ENCODE measurements around the gene ZCWPW1. TPM values are rescaled to one million over a fixed set of nuclear protein-coding genes. Genes with fewer than 3 reads are reported as not detected.
"Not testable (repeated sequence)": the region's sequence is repeated elsewhere in the genome, so short reads cannot be mapped to it uniquely, and the experiment has no call there.

The ZCWPW1 gene
- total and polyA plus RNA-seq, 10 of the 15 experiments (the other 5 are each of a cell fraction or from before 2014, with no cell fraction given) = 1.3 to 4.4 (median 3.7) TPM

- TF ChIP-seq ZBTB40 (IDR thresholded peaks at IDR 0.05; ENCODE audit: borderline replicate concordance) (no peak), CUX1 (IDR thresholded peaks at IDR 0.05; ENCODE audit: insufficient replicate concordance, low read depth, low read length) (no peak)
Observed at GRCh38 chr7:100455206-100455605, 26.7 kb upstream of the ZCWPW1 start (continued).

GRCh38 chr7:100453854-100454253 is 25.4 kb upstream of the ZCWPW1 start:
- H4K20me1 ChIP-seq (ENCODE audit: control insufficient read depth, insufficient read depth); H3K27ac ChIP-seq (ENCODE audit: control insufficient read depth, insufficient read depth); H3K4me1 ChIP-seq (ENCODE audit: control insufficient read depth, insufficient read depth, low read length); BruUV-seq (replicated peaks); H3K27me3 ChIP-seq (replicated peaks in 1 of 2; ENCODE audit: control insufficient read depth in 2 of 2, insufficient read depth in 2 of 2, low read length in 1 of 2); H3K4me3 ChIP-seq; H3K9me3 ChIP-seq (replicated peaks; ENCODE audit: control insufficient read depth, insufficient read depth, low read length); H3K9ac ChIP-seq (ENCODE audit: control insufficient read depth, insufficient read depth, low read length); RAD21 ChIA-PET (ENCODE audit: unreplicated experiment); H2AFZ ChIP-seq (ENCODE audit: control insufficient read depth, low read depth, low read length); H3K79me2 ChIP-seq (ENCODE audit: control insufficient read depth, insufficient read depth, low read length); H3K4me2 ChIP-seq (ENCODE audit: control insufficient read depth, insufficient read depth); ATAC-seq; intact Hi-C loops (cut with micrococcal nuclease; ENCODE audit: unreplicated experiment); H3K36me3 ChIP-seq (ENCODE audit: control insufficient read depth in 2 of 2, insufficient read depth in 2 of 2, low read length in 1 of 2); DNase-seq (ENCODE audit: low read depth, low spot score); FAIRE-seq: not testable (repeated sequence)
- CTCF ChIA-PET = interaction anchor here (0.6 to 2.7 kb wide), 5 partner anchors 11 to 106 kb away, joined by 3 to 13 read pairs (median 3); no protein-coding TSS in a partner anchor
- 84% methylated on average over 8 of the region's 8 CpGs for WGBS (ENCODE audit: insufficient coverage, insufficient replicate concordance, low lambda C conversion rate, missing lambda C conversion rate)
- in situ Hi-C loops (cut with MboI) = loop anchor here (25.0 kb wide), 1 partner anchor 233 kb away; the partner anchor contains the start of gene GIGYF1
- SMC1A ChIA-PET (ENCODE audit: uncharacterized antibody, unreplicated experiment) = interaction anchor here (0.7 to 1.6 kb wide), 3 partner anchors 47 to 105 kb away, joined by 3 to 5 read pairs (median 4); no protein-coding TSS in a partner anchor
- POLR2A ChIA-PET = interaction anchor here (1.0 to 1.8 kb wide), 4 partner anchors 9 to 31 kb away, joined by 3 to 7 read pairs (median 4); no protein-coding TSS in a partner anchor
